Activated CD8-positive, alpha-beta memory T cell treated with anti-CD3 and anti-CD28 coated beads for 4 hours (primary cell): ENCODE data around the gene BRSK2.

ENCODE experiments used
- DNase-seq, 2 donors: peaks; one replicate each; pipeline ENCODE4 v3.0.0-alpha.2; 2020; ENCODE audit warnings: low read depth in 2 of 2

The BRSK2 gene

DNA sequence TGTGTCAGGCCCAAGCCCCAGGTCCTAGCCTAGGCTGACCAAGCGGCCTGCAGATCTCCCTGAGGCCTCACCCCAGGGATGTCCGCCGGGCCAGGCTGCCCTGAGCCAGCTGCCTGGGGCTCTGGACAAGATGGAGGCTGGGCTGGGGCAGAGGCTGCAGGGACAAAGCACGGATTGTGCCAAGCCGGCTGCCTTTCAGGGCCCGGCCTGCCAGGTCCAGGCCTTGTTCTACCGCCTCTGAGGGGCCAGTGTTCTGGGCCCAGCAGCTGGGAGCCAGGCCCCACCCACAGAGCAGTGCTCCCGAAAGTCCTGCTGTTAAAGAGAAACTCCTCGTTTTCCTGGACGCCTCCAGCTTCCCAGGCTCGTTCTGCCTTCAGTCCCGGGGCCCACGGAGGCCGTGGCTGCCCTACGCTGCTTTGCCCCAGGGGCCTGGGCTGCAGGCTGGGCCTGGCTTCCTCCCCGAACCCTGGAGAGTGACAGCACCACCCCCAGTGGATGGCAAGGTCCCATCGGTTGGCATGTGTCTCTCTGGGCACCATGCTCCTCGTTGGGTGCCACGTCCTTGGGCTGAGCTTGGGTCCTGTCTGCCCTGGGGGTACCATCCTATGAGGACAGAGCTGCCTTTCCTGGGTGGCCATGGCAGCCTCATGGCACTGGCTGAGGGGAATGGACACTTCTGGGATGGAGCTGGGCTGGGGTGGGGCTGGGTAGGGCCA lies 7.6 kb downstream of the BRSK2 start:
- DNase-seq, result no peak

DNA sequence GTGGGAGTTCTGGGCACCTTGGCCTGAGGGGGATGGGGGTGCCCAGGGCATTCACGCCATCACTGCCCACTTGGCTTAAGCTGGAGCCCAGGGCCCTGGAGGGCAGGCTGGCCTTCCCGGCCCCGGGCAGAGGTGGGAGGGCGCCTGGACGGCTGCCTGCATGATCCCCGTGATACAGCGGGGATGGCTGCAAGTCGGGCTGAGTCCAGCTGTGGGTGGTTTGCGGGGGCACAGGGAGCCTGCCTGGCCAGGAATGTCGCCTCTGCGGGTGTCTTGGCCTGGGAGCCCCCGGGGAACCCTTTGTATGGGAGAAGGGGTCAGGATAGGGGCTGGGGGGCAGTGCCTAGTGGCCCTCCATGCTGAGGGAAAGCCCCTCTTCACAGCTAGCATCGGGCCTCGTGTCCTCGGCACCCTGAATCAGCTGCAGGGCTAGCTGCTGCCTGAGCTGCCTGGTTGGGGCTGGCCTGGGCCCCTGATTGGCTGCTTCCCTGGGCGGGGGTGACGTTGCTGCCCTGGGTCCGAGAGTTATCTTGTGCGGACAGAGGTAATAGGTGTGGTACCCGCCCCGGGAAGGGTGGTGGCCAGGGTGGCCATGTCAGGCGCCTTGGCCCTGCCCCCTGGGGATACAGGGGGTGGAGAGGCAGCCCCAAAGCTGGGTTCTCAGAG lies 8.3 kb downstream of the BRSK2 start:
- DNase-seq, result no peak

GRCh38 chr11:1398528-1399235 lies 8.9 kb downstream of the BRSK2 start:
- DNase-seq, result no peak

DNA sequence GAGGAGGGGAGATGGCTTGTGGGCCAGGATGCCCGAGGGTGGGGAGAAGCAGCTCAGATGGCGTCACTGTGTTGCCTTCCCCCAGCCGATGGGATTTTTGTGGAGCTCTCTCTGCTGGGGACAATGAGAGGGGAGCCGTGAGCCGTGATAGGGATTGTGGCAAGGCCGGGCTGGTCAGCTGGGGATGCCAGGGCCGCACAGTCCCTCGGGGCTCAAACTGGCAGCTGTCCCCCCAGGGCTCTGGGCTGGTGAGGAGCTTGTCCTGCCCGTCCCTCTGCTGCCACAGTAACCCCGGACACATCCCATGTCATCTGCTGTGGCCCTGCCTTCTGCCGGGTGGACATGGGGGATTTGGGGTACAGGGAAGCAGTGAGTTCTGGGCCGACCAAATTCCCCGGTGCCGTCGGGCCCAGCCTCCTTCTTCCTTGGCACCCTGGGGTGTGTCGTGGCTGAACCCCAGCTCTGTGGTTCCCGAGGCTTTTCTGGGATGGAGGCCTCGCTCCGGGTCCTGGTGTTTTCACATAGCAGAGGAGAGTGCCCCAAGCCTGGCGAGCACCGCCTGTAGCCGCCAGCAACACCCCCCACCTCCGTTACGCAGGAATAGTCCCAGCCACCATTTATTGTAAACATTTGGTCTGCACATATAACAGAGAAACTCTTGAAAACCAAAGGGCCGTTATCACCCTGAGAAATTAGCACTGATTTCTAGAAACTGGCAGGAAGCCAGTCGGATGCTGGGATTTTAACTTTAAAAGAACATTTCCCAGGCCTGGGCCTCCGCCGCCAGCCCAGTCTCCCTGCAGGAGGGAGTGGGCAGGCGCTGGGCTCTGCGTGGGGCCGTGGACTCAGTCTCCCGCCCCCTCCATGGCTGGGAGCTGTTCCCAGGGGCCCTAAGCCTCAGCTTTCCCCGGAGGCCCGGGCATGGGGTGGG lies 9.9 kb downstream of the BRSK2 start:
- no peak for DNase-seq

DNA sequence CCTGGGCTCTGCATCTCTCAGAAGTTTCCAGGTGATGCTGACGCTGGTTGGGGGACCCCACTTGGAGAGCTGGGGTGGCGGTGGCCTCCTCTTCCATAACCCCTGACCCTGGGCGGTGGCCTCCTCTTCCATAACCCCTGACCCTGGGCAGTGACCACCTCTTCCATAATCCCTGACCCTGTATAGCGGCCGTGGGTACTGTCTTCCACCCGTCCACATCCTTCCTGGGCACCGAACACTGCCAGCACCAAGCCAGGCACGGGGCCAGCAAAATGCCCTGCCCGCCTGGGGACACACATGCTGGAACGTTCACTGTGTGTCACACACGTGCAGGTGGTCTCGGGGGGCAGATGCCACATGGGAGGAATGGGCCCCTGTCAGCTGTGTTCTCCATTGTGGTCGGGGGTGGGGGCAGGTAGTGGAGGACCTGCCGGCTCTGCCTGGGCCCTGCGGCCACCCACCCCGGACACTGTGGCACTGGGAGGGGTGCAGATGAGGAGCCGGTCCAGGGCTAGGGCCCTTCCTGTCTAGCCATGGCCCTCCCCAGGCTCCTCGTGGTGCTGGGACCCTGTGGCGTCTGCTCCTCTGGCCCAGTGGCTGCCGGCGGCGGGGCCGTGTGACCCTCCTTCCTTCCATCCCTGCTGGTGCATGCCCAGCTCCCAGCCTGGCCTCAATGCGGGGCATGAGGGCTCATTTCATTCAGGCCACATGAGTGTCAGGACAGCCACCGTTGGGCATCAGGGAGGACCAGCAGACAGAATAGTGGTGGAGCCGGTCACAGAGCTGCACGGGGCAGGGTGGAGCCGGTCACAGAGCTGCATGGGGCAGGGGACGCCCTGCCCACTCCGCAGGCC lies 10.8 kb downstream of the BRSK2 start:
- DNase-seq, result no peak

DNA sequence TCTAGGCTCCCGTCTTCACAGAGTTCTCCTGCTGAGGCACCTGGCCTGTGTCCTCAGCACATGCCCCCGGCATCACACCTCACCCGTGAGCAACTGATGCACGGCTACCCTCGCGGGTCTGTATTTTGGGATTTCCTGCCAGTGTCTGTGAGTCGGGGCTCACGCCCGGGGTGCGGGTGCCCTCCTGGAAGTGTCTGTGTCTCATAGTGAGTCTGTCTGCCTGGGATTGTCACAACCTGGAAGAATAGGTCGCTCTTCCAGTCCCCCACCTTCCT lies 11.4 kb downstream of the BRSK2 start:
- no peak for DNase-seq

GRCh38 chr11:1401656-1402221 lies 12.0 kb downstream of the BRSK2 start:
- no peak for DNase-seq

- DNase-seq, result no peak
Observed at GRCh38 chr11:1402355-1403077, 12.8 kb downstream of the BRSK2 start.

GRCh38 chr11:1403078-1403620 lies 13.4 kb downstream of the BRSK2 start:
- no peak for DNase-seq

DNA sequence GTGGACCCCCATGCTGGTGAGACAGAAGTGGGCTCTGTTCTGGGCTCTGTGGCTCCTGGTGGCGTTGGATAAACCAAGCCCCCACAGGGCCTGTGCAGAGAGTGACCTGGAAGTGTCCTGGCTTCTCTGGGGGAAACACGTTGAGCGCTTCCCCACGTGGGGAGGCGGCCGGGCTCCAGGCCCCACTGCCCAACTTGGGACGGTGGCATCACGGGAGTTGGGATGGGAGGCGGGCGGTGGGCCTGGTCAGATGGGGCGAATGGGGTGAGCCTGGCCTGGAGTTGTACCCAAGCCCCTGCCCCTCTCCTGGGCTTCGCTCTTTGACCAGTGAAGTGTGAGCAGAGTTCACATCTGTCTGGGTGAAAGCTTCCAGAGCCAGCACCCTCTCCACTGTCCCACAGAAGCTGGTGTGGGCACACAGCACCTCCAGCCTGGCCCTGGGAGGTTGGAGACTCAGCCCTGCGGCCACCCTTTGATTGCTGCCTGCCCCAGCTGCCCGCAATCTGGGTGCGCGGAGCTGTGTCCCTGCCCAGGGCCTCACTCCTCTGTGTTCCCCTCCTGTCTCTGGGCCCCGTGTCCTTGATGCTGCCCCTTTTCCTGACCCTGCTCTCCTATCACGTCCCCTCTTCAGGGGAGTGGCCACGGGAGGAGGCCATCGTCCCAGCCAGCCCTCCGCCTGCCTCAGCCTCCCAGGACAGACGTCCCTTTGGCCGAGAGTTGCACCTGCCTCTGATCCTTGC lies 14.2 kb downstream of the BRSK2 start:
- no peak for DNase-seq

- no peak for DNase-seq
Observed at GRCh38 chr11:1404461-1405185, 14.9 kb downstream of the BRSK2 start.

DNA sequence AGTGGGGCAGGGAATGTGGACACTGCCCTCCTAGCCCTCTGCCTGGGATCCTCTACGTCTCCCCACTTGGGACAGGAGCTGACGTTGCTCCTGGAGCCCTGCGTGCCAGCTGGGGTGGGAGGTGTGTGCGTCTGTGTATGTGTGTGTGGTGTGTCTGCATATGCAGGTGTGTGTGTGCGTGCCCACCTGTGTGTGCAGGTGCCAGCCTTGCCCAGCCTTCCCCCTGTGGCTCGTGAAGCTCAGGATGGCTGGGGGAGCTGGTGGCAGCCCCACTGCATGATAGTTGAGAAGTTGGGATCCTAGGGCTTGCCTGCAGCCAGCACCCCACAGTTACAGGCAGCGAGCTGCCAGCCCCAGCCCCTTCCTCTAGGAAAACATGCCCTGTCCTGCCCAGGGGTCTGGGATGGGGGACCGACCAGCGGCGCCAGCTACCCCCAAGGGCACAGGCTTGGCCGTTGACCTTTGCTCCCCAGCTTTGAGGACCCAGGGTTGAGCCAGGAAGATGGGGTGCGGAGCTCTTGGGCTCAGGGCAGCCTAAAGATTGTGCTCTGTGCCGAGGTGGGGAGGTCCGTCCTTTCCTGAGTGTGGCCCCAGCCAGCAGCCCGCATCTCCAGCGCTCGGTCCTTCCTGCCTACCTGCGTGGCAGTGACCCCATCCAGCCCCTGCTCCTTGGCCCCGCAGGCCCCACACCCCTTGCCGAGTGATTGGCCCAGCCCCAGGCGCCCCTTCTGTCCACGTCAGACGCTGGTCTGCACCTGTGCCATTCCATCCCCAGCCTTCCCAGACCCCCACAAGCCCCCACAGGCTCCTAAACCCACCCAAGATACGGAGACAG lies 15.7 kb downstream of the BRSK2 start:
- DNase-seq, result no peak

DNA sequence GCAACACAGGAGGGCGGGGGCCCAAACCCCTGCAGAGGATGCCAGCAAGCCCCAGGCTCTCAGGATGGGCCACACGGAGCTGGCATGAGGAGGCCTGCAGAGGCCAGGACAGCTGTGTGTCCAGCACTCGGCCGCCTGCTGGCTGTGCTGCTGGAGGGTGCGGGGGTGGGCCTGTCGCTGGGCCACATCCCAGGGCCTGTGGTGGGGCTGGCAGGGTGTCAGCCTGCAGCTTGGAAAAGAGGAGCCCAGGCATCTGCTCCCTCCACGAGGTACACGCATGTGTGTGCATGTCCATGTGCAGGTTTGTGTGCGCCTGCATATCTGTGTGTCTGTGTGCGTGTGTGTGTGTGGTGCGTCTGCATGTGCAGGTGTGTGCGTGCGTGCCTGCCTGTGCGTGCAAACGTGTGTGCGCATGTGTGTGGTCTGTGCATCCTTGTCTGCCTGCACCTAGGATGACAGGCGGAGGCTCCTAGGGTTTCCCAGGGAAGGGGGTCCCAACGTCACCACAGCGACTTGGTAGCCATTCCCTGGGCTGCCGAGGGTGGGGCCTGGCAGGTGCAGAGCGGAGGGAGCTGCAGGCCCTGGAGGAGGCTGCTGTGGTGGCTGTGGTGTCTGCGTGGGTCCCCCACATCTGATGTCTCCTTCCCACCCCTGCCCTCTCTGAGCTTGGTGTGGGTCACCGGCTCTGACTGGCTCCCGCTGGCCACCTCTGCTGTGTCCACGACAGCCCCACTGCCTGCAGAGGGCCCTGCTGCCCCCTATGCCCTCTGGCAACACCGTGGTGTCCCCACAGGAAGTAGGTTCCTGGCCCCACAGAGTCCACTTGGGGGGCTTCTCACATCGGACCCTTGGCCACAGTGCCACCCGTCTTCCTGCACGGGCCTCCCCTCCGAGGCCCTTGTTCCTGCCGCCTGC lies 17.1 kb downstream of the BRSK2 start:
- no peak for DNase-seq

DNA sequence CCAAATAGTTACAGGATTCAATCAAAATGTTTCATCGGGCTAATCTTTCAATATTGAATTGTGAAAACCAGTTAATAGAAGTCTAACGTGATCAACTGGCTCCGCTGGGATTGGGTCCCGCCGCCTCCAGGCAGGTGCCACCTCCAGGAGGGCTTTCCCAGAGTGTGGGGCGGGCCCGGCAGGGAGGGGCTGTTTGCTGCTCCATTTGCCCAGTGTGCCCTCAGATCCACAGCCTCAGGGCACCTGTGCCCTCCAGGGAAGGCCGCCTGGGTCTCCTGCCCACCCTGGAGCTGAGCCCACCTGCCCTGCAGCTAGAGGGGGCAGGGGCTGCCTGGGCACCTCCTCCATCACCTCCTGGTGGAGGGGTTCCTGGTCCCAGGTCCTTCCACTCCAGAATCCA lies 17.9 kb downstream of the BRSK2 start:
- no peak for DNase-seq

GRCh38 chr11:1408346-1408745 lies 18.6 kb downstream of the BRSK2 start:
- DNase-seq, result no peak

GRCh38 chr11:1409108-1409851 lies 19.5 kb downstream of the BRSK2 start:
- no peak for DNase-seq
